ENCODE results near the gene UMAD1. TPM values are rescaled to one million over a fixed set of nuclear protein-coding genes. Genes with fewer than 3 reads are reported as not detected.

The UMAD1 gene
- total and polyA plus RNA-seq, 2 of the 13 experiments (the other 11 are each of a cell fraction or from before 2014, with no cell fraction given): 16.8 to 17.6 TPM

GRCh38 chr7:7731732-7732131 lies 91.2 kb downstream of the UMAD1 start:
- peak; percentile 95 for FAIRE-seq
- Histone ChIP-seq H4K20me1 (ENCODE audit: insufficient read depth, low read length) (no peaks in the 10 kb centered on the region), H3K4me3 (replicated peaks in 1 of 3; ENCODE audit: insufficient read depth in 1 of 3, low read depth in 2 of 3, low read length in 3 of 3) (no peak overlapping the region; a peak in 2 of 6 replicates), H3K4me1 (ENCODE audit: insufficient read depth, low read length) (peaks cover 52% of the 10 kb centered on the region), H3K27me3 (ENCODE audit: control insufficient read depth in 1 of 2, insufficient read depth in 2 of 2, low read length in 2 of 2) (no peaks in the 10 kb centered on the region), H3K9ac (ENCODE audit: insufficient read depth, low read depth, low read length) (no peak overlapping the region), H3K79me2 (ENCODE audit: insufficient read depth, low read length) (no peaks in the 10 kb centered on the region), H3K9me3 (ENCODE audit: low read length) (no peaks in the 10 kb centered on the region), H2AFZ (ENCODE audit: low read length) (no peak overlapping the region), H3K4me2 (ENCODE audit: low read depth, low read length) (peak overlapping the region; percentile 46), H3K36me3 (replicated peaks in 1 of 2; ENCODE audit: control insufficient read depth in 1 of 2, insufficient read depth in 2 of 2, low read length in 2 of 2) (no peaks in the 10 kb centered on the region), H3K27ac (ENCODE audit: extremely low read length, insufficient read depth, low read length) (peak overlapping the region; percentile 59)
- ATAC-seq: peak; percentile 91
- ChIA-PET POLR2A (interaction anchor here (0.8 kb wide), 1 partner anchor 20 kb away, joined by 3 read pairs; no protein-coding TSS in a partner anchor), CTCF (ENCODE audit: low intra/inter-chr PET ratio, low total read pairs) (no interaction called here)
- DNase-seq (ENCODE audit: low spot score): peak; percentile 92
- in situ Hi-C loops (cut with HindIII; ENCODE audit: extremely low pct_ligation_motif_present, low pct_unique_long_range_greater_than_20kb) (no loop called here), intact Hi-C loops (cut with micrococcal nuclease; ENCODE audit: unreplicated experiment) (no loop called here)
- BruUV-seq (replicated peaks): no TSS peak
- TF ChIP-seq HNF4G (IDR thresholded peaks at IDR 0.05; ENCODE audit: borderline replicate concordance, low read depth, low read length) (peak; percentile 63), HNF4G (CRISPR knock-in tag; IDR thresholded peaks at IDR 0.05; ENCODE audit: borderline replicate concordance, low read depth) (no peak), YEATS2 (CRISPR knock-in tag; IDR thresholded peaks at IDR 0.05; ENCODE audit: borderline replicate concordance) (no peak), HOXA9 (CRISPR knock-in tag; IDR thresholded peaks at IDR 0.05; ENCODE audit: borderline replicate concordance) (no peak), ZSCAN9 (CRISPR knock-in tag; IDR thresholded peaks at IDR 0.05; ENCODE audit: borderline replicate concordance) (0 out of 2 replicates have a peak, but pooled peaks have one; percentile 22), BRCA1 (CRISPR knock-in tag; IDR thresholded peaks at IDR 0.05) (no peak), GRHL1 (CRISPR knock-in tag; conservative IDR thresholded peaks at IDR 0.05) (no peak), GATAD2A (CRISPR knock-in tag; IDR thresholded peaks at IDR 0.05) (peak; percentile 89), FOXA1 (IDR thresholded peaks at IDR 0.05) (no peak), FOXA1 (CRISPR knock-in tag; IDR thresholded peaks at IDR 0.05) (peak; percentile 65), GFI1 (CRISPR knock-in tag; IDR thresholded peaks at IDR 0.05; ENCODE audit: borderline replicate concordance) (peak; percentile 45; the same call in 1 of the 2 replicates), SALL1 (CRISPR knock-in tag; IDR thresholded peaks at IDR 0.05) (peak; percentile 78; the same call in 1 of the 2 replicates), ESRRA (CRISPR knock-in tag; IDR thresholded peaks at IDR 0.05; ENCODE audit: low read depth) (0 out of 2 replicates have a peak, but pooled peaks have one; percentile 48), PPARG (CRISPR knock-in tag; conservative IDR thresholded peaks at IDR 0.05) (peak; percentile 59; the same call in 1 of the 2 replicates), KAT8 (CRISPR knock-in tag; IDR thresholded peaks at IDR 0.05) (peak; percentile 36; the same call in 1 of the 2 replicates), ZNF597 (CRISPR knock-in tag; IDR thresholded peaks at IDR 0.05) (no peak), ZNF598 (CRISPR knock-in tag; IDR thresholded peaks at IDR 0.05; ENCODE audit: borderline replicate concordance) (no peak), NCOA2 (CRISPR knock-in tag; IDR thresholded peaks at IDR 0.05) (peak; percentile 85), SMAD3 (CRISPR knock-in tag; IDR thresholded peaks at IDR 0.05) (0 out of 2 replicates have a peak, but pooled peaks have one; percentile 32), ZNF562 (CRISPR knock-in tag; IDR thresholded peaks at IDR 0.05; ENCODE audit: borderline replicate concordance) (no peak), ZNF607 (CRISPR knock-in tag; IDR thresholded peaks at IDR 0.05; ENCODE audit: borderline replicate concordance) (no peak), ZNF792 (CRISPR knock-in tag; IDR thresholded peaks at IDR 0.05) (0 out of 2 replicates have a peak, but pooled peaks have one; percentile 61), THRA (CRISPR knock-in tag; IDR thresholded peaks at IDR 0.05; ENCODE audit: borderline replicate concordance) (peak; percentile 77; the same call in 1 of the 2 replicates)
